HT-29 (cell line): ENCODE measurements around the gene NOP9. TPM values are rescaled to one million over a fixed set of nuclear protein-coding genes. Genes with fewer than 3 reads are reported as not detected.

ENCODE experiments used
- DNase-seq: peaks from one replicate; pipeline ENCODE4 v3.0.0-alpha.2; 2015; ENCODE audit warnings: low spot score
- total RNA-seq: library from RNA; depleted of rRNA; stranded (reverse); fragments of >200 nt; shearing (Covaris generic); gene quantifications from 2 replicates; pipeline ENCODE4 v1.2.3, GENCODE V29; 2014

The NOP9 gene
- total RNA-seq, 1 experiment from 2014 or later, result 27.7 TPM

- no peak for DNase-seq
Observed at GRCh38 chr14:24280797-24281460, 18.7 kb upstream of the NOP9 start.

DNA sequence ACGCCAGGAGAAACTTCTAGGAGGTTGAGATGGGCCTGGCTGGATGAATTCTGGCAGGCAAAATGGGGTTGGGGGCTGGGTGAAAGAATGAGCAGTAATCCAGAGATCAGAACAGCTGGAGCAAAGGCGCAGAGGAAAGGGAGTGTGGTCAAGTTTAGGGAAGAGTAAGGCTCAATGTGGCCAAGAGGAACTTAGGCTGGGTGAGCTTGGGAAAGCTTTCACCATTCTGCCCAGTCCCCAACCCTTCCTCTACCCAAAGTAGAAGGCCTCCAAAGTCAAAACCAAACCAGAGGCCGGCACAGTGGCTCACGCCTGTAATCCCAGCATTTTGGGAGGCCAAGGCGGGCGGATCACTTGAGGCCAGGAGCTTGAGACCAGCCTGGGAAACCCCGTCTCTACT, 18.0 kb upstream of the NOP9 start:
- no peak for DNase-seq

- DNase-seq, result no peak
Observed at GRCh38 chr14:24282736-24283135, 16.9 kb upstream of the NOP9 start.

DNA sequence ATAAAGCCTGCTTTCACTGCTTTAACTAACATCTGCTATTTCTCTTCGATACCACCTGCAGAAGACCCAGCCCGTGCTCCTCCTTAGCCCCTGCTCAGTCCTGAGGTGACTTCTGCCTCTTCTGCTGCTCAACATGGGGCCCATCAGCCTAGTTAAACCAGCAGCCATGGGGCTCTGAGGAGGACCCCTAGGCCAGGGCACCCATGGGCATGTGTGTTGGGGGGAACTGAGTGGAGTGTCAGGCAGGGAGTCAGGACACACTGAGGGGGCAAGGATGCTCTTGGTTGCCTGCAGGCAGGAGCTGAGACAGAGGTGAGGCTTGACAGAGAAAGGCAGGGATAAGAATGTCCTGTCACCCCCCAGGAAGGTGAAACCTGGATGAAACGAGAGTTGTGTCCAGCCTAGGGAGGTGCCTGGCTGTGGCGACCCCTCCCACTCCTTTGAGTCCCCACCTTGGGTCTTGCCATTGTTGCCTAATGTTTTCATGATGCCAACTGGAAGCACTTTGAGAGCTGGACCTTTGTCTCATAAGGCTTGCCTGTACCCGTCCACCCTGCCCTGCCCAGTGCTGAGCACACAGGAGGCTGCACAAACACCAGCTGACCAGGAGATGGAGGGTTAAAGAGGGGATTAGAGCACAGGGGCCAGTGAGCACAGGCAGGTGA, 15.7 kb upstream of the NOP9 start:
- no peak for DNase-seq

DNA sequence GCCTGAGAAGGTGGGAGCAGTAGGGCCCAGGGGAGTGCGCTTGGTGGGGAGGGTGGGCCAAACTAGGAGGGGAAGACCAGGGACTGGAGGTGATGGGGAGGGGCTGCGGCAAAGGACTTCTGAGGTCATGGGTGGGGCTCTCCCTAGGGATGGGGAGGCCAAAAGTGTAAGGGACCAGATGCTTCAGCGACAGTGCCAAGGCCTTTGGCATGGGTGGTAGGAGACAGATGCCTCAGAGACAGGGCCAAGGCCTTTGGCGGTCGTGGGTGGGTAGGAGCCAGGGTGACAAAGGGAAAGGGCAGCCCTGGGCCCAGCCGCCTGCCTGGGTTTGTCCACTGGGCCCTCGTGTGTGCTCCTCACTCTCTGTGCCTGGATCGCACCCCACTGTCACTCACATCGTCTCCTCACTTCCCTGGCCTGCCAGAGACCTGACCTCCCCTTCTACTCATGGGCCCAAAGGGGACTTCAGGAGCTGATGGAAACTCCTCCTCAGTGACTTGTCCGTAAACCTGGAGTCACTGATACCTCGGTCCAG, 15.1 kb upstream of the NOP9 start:
- no peak for DNase-seq

DNA sequence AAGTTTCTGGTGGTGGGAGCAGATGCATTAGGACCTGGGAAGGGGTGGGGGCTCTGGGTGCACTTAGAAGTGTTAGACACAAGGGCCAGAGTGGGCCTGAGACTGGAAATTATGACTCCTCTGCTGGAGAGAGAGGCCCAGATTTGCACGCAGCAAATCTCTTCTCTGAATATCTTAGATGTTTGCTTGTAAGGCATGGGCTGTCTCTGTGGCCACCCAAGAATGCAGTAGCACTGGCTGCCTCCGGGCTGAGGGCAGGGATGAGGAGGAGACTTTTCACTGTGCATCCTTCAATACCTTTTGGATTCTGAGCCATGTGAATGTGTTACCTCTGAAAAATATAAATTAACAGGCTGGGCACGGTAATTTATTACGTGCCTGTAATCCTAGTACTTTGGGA, 14.3 kb upstream of the NOP9 start:
- no peak for DNase-seq

- no peak for DNase-seq
Observed at GRCh38 chr14:24286996-24287395, 12.7 kb upstream of the NOP9 start.

DNA sequence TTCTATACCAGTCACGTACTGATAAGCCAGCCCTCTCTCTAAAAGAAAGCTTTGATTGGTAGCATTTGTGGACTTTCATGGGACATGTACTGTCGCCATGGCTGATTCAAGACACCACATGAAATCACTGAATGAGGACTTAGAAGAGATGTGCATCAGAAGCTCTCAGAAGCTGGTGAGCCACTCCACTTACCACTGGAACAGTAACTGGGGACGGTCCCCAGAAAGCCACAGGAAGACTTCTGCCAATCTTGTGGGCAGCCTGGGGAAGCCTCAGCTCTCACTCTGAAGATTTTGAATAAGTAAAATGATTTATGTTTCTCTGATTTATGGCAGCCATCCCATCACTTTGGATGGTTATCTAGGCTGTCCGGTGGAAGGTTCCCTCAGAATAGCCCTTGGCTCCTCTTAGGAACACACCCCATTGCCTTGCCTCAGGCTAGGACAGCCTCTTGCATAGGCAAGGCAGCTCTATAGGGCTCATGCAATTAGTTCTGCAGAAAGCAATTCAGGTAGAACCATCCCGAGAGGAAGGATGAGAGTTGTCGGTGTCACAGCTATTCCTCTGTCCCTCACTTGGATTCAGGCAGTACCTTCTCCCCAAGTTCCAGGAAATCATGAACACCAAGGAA, 9.9 kb upstream of the NOP9 start:
- DNase-seq, result no peak

DNA sequence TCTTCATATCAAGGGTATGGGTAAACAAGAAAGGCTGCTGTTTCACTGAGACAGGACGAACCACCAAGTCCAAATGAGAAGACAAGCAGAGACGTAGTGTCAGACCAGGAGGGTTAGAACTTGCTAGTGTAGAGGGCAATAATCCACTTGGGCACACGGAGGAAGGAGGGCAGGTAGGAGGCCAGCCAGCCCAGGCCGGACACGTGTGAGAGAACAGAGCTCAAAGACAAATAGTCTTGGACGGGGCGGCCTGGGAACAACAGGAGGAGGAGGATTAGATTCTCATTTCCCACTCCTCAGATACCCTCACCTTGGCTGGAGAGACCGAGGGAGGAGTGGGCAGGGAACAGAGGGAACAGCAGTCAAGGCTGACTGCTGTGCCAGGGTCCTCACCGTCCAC, 8.9 kb upstream of the NOP9 start:
- DNase-seq, result no peak

DNA sequence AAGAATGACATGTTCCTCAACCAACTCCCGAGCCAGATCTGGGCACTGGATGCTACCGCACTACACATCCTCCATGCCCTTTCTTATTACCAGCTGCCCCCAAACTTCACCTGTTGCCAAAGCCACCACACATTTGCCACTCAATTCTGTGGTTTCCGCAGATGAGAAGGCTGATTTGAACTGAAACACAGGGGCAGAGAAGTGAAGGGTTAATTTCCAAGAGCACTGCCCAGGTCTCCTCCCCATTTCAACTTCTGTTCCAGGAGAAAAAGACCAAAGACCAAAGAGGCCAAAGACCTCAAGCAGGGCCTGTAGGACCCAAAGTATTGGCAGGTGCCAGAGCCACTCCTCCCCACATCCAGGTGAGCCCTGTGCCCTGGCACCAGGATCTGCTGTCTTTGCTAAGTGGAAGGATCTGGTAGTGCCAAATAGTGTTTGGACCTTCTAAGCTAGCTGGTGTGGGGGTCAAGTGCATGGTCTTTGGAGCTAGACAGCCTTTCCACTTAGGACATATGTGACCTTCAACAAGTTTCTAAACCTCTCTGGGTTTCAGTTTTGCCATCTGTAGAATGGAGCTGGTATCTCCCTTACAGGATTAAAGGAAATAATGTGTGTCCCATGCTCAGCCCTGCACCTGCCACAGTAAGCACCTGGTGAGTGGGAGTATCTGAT, 8.1 kb upstream of the NOP9 start:
- DNase-seq, result no peak

DNA sequence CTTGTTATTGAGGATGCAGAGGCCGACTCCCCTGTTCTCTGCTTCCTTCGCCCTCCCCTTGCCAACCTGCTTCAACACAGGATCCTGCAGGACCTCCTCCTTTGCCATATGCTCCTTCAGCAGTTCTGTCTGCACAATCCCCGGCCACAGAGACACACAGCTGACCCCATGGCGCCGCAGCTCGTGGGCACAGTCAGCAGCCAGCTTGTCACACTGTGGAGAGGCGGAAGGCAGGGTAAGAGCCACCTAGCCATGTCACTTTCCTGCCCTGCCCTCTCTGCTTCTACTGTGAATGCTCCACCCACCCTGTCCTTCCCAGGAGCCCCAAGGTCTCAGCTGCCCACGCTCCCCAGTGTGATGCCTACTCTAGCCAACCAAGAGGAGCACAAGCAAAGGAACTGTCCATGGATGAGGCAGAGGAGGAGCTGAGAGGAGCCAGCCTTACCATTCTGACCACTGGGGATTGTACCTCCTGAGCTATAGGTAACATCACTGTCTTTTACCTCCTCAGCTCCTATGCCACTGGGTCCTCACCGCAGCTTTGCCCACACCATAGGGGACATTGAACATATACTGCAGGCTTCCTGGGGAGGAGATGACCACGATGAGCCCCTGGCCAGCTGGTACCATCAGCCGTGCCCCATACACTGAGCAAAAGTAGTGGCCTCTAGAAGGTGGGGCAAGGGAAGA, 7.4 kb upstream of the NOP9 start:
- no peak for DNase-seq

DNA sequence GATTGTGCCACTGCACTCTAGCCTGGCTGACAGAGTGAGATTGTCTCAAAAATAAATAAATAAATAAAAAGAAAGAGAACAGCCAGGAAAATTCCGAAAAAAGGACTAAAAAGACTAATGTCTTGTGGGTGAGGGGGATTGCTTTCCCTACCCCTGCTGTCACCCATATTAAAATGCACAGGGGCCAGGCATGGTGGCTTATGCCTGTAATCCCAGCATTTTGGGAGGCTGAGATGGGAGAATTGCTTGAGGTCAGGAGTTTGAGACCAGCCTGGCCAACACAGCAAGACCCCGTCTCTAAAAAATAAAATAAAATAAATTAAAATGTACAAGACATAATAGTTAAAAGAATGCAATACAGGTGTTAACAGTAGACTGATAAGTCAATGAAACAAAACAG, 6.1 kb upstream of the NOP9 start:
- DNase-seq, result no peak

DNA sequence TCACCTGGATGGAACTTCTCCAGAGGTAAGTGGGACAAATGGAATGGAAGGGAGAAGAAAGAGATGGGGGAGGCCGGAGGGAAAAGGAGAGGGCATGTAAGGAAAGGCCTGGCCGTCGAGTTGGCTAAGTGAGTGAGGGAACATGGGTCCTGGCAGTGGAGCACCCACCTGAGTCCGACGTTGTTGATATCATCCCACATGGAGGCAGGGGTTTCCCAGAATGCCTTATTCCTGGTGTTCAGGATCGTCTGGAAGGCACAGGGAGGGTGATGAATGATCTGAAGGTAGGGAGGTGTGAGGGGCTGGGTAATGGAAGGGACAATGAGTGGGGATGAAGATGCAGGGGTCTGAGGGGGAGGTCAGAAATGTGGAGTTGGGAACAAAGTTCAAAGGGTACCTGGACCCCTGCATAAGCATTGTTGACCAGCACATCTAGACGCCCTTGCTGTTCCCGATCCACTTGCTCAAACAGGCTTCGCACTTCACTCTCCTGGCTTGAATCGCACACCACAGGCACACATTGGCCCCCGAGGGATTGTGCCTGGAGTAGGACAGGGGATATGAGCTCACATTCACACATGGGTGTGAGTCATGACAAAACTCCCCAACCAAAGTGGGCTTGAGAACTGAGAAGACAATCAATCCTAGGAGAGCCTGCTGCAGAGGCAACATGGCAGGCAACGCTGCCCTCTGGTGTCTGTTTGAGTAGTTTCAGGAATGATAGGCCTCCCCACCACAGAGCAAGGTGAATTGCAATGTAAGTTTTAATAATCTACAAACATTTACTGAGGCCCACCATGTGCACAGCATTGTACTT, 3.1 kb upstream of the NOP9 start:
- DNase-seq, result peak; percentile 59

DNA sequence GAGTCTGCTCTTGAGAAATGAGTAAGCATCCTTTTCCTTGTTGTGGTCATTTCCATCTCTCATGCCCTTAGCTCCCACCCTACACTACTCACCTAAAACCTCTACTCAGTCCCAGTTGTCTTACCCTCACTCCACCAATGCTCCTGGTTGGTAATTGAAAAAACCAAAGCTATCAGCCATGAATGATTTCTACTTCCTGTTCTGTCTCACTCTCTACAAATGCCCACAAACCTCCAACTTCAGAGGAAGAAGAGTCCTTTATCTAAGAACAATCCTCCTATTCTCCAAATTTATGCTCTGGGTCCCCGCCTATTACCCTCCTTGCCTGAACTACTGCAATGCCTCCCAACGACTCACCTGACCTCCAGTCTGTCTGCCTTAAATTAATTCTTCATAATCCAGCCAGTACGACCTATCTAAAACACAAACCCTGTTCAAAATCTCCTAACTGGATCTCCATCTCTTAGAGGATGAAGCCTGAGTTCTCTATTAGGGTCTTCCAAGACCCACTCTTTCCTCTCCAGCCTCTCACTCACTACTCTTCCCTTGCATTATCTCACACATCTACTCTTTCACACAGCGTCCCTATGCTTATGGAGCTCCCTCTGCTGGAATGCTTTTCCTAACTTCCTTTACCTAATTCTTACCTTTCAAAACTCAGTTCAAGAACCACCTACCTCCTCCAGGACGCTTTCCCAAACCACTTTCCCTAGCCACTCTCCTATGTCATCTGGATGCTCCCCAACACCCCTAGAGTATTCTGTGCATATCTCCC, 2.3 kb upstream of the NOP9 start:
- peak; percentile 59 for DNase-seq

GRCh38 chr14:24298892-24299254, 777 bp upstream of the NOP9 start:
- DNase-seq, result peak; percentile 43

GRCh38 chr14:24300326-24300980, 803 bp downstream of the NOP9 start:
- no peak for DNase-seq

GRCh38 chr14:24304019-24304387, 4.4 kb downstream of the NOP9 start:
- DNase-seq, result no peak

- no peak for DNase-seq
Observed at GRCh38 chr14:24307156-24307574, 7.5 kb downstream of the NOP9 start.

GRCh38 chr14:24307575-24308341, 8.1 kb downstream of the NOP9 start, which contains the start of gene CIDEB:
Gene CIDEB (minus strand): TSS chr14:24307977. CDS start chr14:24307858, 119 bp downstream.
- DNase-seq, result peak; percentile 82
